ENCODE measurements around the gene TNRC6B.

DNA sequence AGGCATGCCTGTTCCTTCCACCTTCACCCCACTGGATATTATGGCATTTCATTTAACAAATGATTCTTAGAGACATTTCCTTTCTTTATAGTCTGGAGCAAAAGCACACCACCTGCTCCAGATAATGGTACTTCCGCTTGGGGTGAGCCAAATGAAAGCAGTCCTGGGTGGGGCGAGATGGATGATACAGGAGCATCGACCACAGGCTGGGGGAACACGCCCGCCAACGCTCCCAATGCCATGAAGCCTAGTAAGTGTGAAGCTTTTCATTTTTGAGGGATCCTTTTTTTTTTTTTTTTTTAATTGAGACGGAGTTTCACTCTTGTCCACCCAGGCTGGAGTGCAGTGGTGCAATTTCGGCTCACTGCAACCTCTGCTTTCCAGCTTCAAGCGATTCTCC, 92.3 kb downstream of the TNRC6B start:
- TF ChIP-seq, protein P1, sequence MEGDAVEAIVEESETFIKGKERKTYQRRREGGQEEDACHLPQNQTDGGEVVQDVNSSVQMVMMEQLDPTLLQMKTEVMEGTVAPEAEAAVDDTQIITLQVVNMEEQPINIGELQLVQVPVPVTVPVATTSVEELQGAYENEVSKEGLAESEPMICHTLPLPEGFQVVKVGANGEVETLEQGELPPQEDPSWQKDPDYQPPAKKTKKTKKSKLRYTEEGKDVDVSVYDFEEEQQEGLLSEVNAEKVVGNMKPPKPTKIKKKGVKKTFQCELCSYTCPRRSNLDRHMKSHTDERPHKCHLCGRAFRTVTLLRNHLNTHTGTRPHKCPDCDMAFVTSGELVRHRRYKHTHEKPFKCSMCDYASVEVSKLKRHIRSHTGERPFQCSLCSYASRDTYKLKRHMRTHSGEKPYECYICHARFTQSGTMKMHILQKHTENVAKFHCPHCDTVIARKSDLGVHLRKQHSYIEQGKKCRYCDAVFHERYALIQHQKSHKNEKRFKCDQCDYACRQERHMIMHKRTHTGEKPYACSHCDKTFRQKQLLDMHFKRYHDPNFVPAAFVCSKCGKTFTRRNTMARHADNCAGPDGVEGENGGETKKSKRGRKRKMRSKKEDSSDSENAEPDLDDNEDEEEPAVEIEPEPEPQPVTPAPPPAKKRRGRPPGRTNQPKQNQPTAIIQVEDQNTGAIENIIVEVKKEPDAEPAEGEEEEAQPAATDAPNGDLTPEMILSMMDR (IDR thresholded peaks at IDR 0.05): no peak
- no peak for TF ChIP-seq POLR2A (IDR thresholded peaks at IDR 0.05)

All from breast epithelium (tissue), 3 donors.